A549 treated with DMSO at 1 μM for 4 hours (cell line): ENCODE results near the gene DYSF. TPM values are rescaled to one million over a fixed set of nuclear protein-coding genes. Genes with fewer than 3 reads are reported as not detected.

ENCODE experiments used
- total RNA-seq: library from RNA; stranded (reverse); fragments of 200-300 nt; extraction: Qiagen RNA extraction; gene quantifications from 5 replicates; pipeline ENCODE4 v1.2.3, GENCODE V29; 2022; ENCODE audit warnings: low read depth

Gene DYSF
- 0.72 to 1.2 TPM (median 0.85 TPM) in 5 replicates for total RNA-seq

GRCh38 chr2:71453404-71454220, at the start of gene DYSF:
DYSF (plus strand) TSS chr2:71453561.

Other genes starting within 250 kb of the DYSF start
- gene PAIP2B, start 226.5 kb upstream of the DYSF start, total RNA-seq: 0.24 to 0.44 TPM (median 0.43 TPM) in 5 replicates
- gene ZNF638, start 121.8 kb upstream of the DYSF start, total RNA-seq: 62.8 to 76.6 TPM (median 72.2 TPM) in 5 replicates